K562 (cell line): ENCODE results near the gene MAMDC2. TPM values are rescaled to one million over a fixed set of nuclear protein-coding genes. Genes with fewer than 3 reads are reported as not detected.

Experiments used
- polyA plus RNA-seq, 8 experiments: library from polyadenylated mRNA; depleted of rRNA in 4 of 8; stranded (reverse) in 5 of 8; unstranded in 3 of 8; fragments of >200 nt; fragmentation: Nextera tagmentation in 2 of 8; fragmentation: Illumina TruSeq in 1 of 8; extraction: Ambion mirVana in 2 of 8; extraction: Trizol in 1 of 8; gene quantifications; 2 replicates each; pipeline versions ENCODE4 v1.2.1 to v1.2.3, GENCODE V29; 2011 to 2014; ENCODE audit warnings: inconsistent platforms in 1 of 8, missing spikeins in 1 of 8
- small RNA-seq: library from RNA; depleted of rRNA; stranded (forward); fragments of <200 nt; gene quantifications from one replicate; pipeline ENCODE3, GENCODE V24; 2014
- total RNA-seq, 7 experiments: library from RNA; depleted of rRNA in 6 of 7; stranded (reverse); fragments of >200 nt in 6 of 7; fragmentation: Illumina TruSeq in 2 of 7; extraction: Trizol in 2 of 7; gene quantifications; 2 replicates each; pipeline versions ENCODE4 v1.2.1 to v1.2.3, GENCODE V29; 2011 to 2021; ENCODE audit warnings: low replicate concordance in 1 of 7

The MAMDC2 gene
- total and polyA plus RNA-seq, 9 of the 15 experiments (the other 6 are each of a cell fraction or from before 2014, with no cell fraction given) = 0.01 to 0.03 TPM; not detected in 7

Small RNA genes within 50 kb of the gene (small RNA-seq; reads per million reads assigned to genes)
- gene RNU2-5P = 1.3 reads per million, percentile 69 among the genes with 10 or more reads in this experiment

Other genes starting within 250 kb of the MAMDC2 start
- gene CFAP95, start 223.0 kb upstream of the MAMDC2 start, total RNA-seq (2014; rRNA removed) = 1.7 and 3.1 TPM in 2 replicates
- gene CFAP95, start 223.0 kb upstream of the MAMDC2 start, total RNA-seq (2014; rRNA removed; fragmentation: Illumina TruSeq; extraction: Trizol) = 1.7 and 2.0 TPM in 2 replicates
- gene CFAP95, start 223.0 kb upstream of the MAMDC2 start, total RNA-seq (2015; rRNA removed; fragmentation: Illumina TruSeq; extraction: Trizol) = 0.62 and 0.75 TPM in 2 replicates
- gene CFAP95, start 223.0 kb upstream of the MAMDC2 start, total RNA-seq (2021) = 1.1 and 2.8 TPM in 2 replicates
- 0.58 and 6.3 TPM in 2 replicates for gene CFAP95, start 223.0 kb upstream of the MAMDC2 start, polyA plus RNA-seq (2011; rRNA removed)
- 1.2 and 2.9 TPM in 2 replicates for gene CFAP95, start 223.0 kb upstream of the MAMDC2 start, polyA plus RNA-seq (2014; fragmentation: Illumina TruSeq; extraction: Trizol)
- 1 to 10 TPM; 3.4 to 5.0 TPM for gene CFAP95, start 223.0 kb upstream of the MAMDC2 start, polyA plus RNA-seq (2014; fragmentation: Nextera tagmentation; extraction: Ambion mirVana)
- gene CFAP95, start 223.0 kb upstream of the MAMDC2 start, polyA plus RNA-seq (2014; rRNA removed) = 1.2 and 1.9 TPM in 2 replicates
- gene SMC5, start 215.1 kb downstream of the MAMDC2 start, total RNA-seq (2014; rRNA removed) = 14.2 and 21.4 TPM in 2 replicates
- 28.8 and 36.7 TPM in 2 replicates for gene SMC5, start 215.1 kb downstream of the MAMDC2 start, total RNA-seq (2014; rRNA removed; fragmentation: Illumina TruSeq; extraction: Trizol)
- gene SMC5, start 215.1 kb downstream of the MAMDC2 start, total RNA-seq (2015; rRNA removed; fragmentation: Illumina TruSeq; extraction: Trizol) = 33.8 and 43.2 TPM in 2 replicates
- 16.2 and 16.5 TPM in 2 replicates for gene SMC5, start 215.1 kb downstream of the MAMDC2 start, total RNA-seq (2021)
- 18.6 and 24.2 TPM in 2 replicates for gene SMC5, start 215.1 kb downstream of the MAMDC2 start, polyA plus RNA-seq (2011; rRNA removed)
- 20.8 and 24.9 TPM in 2 replicates for gene SMC5, start 215.1 kb downstream of the MAMDC2 start, polyA plus RNA-seq (2014; fragmentation: Illumina TruSeq; extraction: Trizol)
- 1 to 10 TPM; 3.5 to 5.1 TPM for gene SMC5, start 215.1 kb downstream of the MAMDC2 start, polyA plus RNA-seq (2014; fragmentation: Nextera tagmentation; extraction: Ambion mirVana)
- 16.0 and 17.5 TPM in 2 replicates for gene SMC5, start 215.1 kb downstream of the MAMDC2 start, polyA plus RNA-seq (2014; rRNA removed)